Neural cell (in vitro differentiated cells): Measurements from ENCODE around the gene KIF20B. TPM values are rescaled to one million over a fixed set of nuclear protein-coding genes. Genes with fewer than 3 reads are reported as not detected.

Experiments
- H2AFZ ChIP-seq: fragments of 200-600, 300-800 bp; sonication (generic), shearing (Covaris generic); 2 replicates; pipeline ENCODE4 v1.6.0; 2014; ENCODE audit warnings: low read depth, mild to moderate bottlenecking, antibody characterized with exemption, low read length, moderate library complexity
- H3F3A ChIP-seq: fragments of 200-600 bp; shearing (Covaris generic); 2 replicates; pipeline ENCODE4 v1.6.1; 2016; ENCODE audit warnings: mild to moderate bottlenecking, moderate library complexity, mixed read lengths, antibody characterized with exemption, low read length; ENCODE audit not compliant: insufficient read depth, poor library complexity, severe bottlenecking
- H3K27ac ChIP-seq: fragments of 200-600, 300-800 bp; sonication (generic), shearing (Covaris generic); 2 replicates; pipeline ENCODE4 v1.5.1; 2014; ENCODE audit warnings: mild to moderate bottlenecking, low read length, moderate library complexity
- H3K27me3 ChIP-seq: fragments of 300-800, 200-600 bp; sonication (generic), shearing (Covaris generic); 2 replicates; pipeline ENCODE4 v1.6.0; 2014; ENCODE audit warnings: mild to moderate bottlenecking, low read depth, low read length, moderate library complexity; ENCODE audit not compliant: insufficient read depth
- H3K36me3 ChIP-seq: fragments of 300-800, 200-600 bp; sonication (generic), shearing (Covaris generic); 2 replicates; pipeline ENCODE4 v1.5.1; 2014; ENCODE audit warnings: mild to moderate bottlenecking, antibody characterized with exemption, low read length, moderate library complexity; ENCODE audit not compliant: insufficient read depth
- H3K4me2 ChIP-seq: fragments of 300-800, 200-600 bp; sonication (generic), shearing (Covaris generic); 2 replicates; pipeline ENCODE4 v1.6.0; 2014; ENCODE audit warnings: mild to moderate bottlenecking, low read length
- H3K4me3 ChIP-seq: fragments of 300-800, 200-600 bp; sonication (generic), shearing (Covaris generic); 2 replicates; pipeline ENCODE4 v1.5.1; 2014; ENCODE audit warnings: mild to moderate bottlenecking, low read length, moderate library complexity
- H3K79me2 ChIP-seq: fragments of 200-600 bp; shearing (Covaris generic); replicated peaks from 2 replicates; pipeline ENCODE4 v1.6.0; 2014; ENCODE audit warnings: mild to moderate bottlenecking, low read length, moderate library complexity; ENCODE audit not compliant: insufficient read depth
- H3K9ac ChIP-seq: fragments of 300-800, 200-600 bp; sonication (generic), shearing (Covaris generic); 2 replicates; pipeline ENCODE4 v1.6.1; 2016; ENCODE audit warnings: mild to moderate bottlenecking, low read length, mixed read lengths
- H3K9me2 ChIP-seq: fragments of 200-600 bp; shearing (Covaris generic); 2 replicates; pipeline ENCODE4 v1.6.1; 2016; ENCODE audit warnings: mild to moderate bottlenecking, low read length, mixed read lengths; ENCODE audit not compliant: insufficient read depth
- H3K9me3 ChIP-seq: fragments of 200-600, 300-800 bp; sonication (generic), shearing (Covaris generic); 2 replicates; pipeline ENCODE4 v1.6.1; 2016; ENCODE audit warnings: mild to moderate bottlenecking, mixed run types, low read length, moderate library complexity, mixed read lengths
- H4K20me1 ChIP-seq: fragments of 200-600 bp; shearing (Covaris generic); 2 replicates; pipeline ENCODE4 v1.6.1; 2016; ENCODE audit warnings: mild to moderate bottlenecking, mixed run types; ENCODE audit not compliant: insufficient read depth
- CTCF ChIP-seq: fragments of 450-650 bp; IDR thresholded peaks from 2 replicates; pipeline ENCODE4 v1.5.1; 2014; ENCODE audit warnings: antibody characterized with exemption, mild to moderate bottlenecking, moderate library complexity; ENCODE audit not compliant: poor library complexity, severe bottlenecking
- EP300 ChIP-seq: fragments of 450-650 bp; conservative IDR thresholded peaks from 2 replicates; pipeline ENCODE4 v1.6.1; 2014; ENCODE audit warnings: antibody characterized with exemption, mild to moderate bottlenecking, moderate library complexity; ENCODE audit not compliant: poor library complexity, severe bottlenecking
- EZH2 ChIP-seq: fragments of 200-600, 300-800 bp; shearing (Covaris generic), sonication (generic); IDR thresholded peaks from 2 replicates; pipeline ENCODE4 v1.6.1; 2014; ENCODE audit warnings: antibody characterized with exemption, low read length, borderline replicate concordance, mild to moderate bottlenecking; ENCODE audit not compliant: insufficient read depth, poor library complexity, severe bottlenecking
- MXI1 ChIP-seq: fragments of 450-650 bp; conservative IDR thresholded peaks from 2 replicates; pipeline ENCODE4 v1.6.1; 2014; ENCODE audit warnings: antibody characterized with exemption, mild to moderate bottlenecking; ENCODE audit not compliant: poor library complexity, severe bottlenecking
- POLR2AphosphoS5 ChIP-seq: IDR thresholded peaks from 2 replicates; pipeline ENCODE4 v1.6.1; 2012
- RAD21 ChIP-seq: fragments of 450-650 bp; conservative IDR thresholded peaks from 2 replicates; pipeline ENCODE4 v1.6.1; 2014; ENCODE audit warnings: antibody characterized with exemption, mild to moderate bottlenecking, moderate library complexity
- REST ChIP-seq: IDR thresholded peaks from 2 replicates; pipeline ENCODE4 v1.6.1; 2012; ENCODE audit warnings: borderline replicate concordance
- SMC3 ChIP-seq: fragments of 450-650 bp; conservative IDR thresholded peaks from 2 replicates; pipeline ENCODE4 v1.6.1; 2014; ENCODE audit warnings: antibody characterized with exemption, mild to moderate bottlenecking, moderate library complexity; ENCODE audit not compliant: poor library complexity
- TAF1 ChIP-seq: IDR thresholded peaks from 2 replicates; pipeline ENCODE4 v1.6.1; 2012; ENCODE audit warnings: low read depth
- polyA plus RNA-seq: library from polyadenylated mRNA; depleted of rRNA; stranded (reverse); fragments of >200 nt; gene quantifications from 2 replicates; pipeline ENCODE4 v1.2.3, GENCODE V29; 2014

The KIF20B gene
- polyA plus RNA-seq, 1 donor from 2014 or later = 3.9 TPM

- Histone ChIP-seq H3K9ac (no peak overlapping the region), H3K36me3 (no peaks in the 10 kb centered on the region)
These were observed 81.1 kb downstream of the KIF20B start for GRCh38 chr10:89782470-89782869.

GRCh38 chr10:89783406-89783805 is 82.0 kb downstream of the KIF20B start:
- H3K9me3 ChIP-seq = no peaks in the 10 kb centered on the region
- no peak overlapping the region for H2AFZ ChIP-seq
- no peaks in the 10 kb centered on the region for H3F3A ChIP-seq
- H3K79me2 ChIP-seq = no peaks in the 10 kb centered on the region
- H3K27ac ChIP-seq = no peak overlapping the region
- no peak overlapping the region for H3K9ac ChIP-seq
- H3K27me3 ChIP-seq = no peaks in the 10 kb centered on the region
- H4K20me1 ChIP-seq = no peaks in the 10 kb centered on the region
- no peaks in the 10 kb centered on the region for H3K36me3 ChIP-seq
- H3K4me3 ChIP-seq = no peak overlapping the region
- H3K9me2 ChIP-seq = no peaks in the 10 kb centered on the region
- no peak overlapping the region for H3K4me2 ChIP-seq
- no peak for TF ChIP-seq REST
- TF ChIP-seq EZH2 = no peak
- TF ChIP-seq RAD21 = no peak
- TF ChIP-seq TAF1 = no peak
- TF ChIP-seq CTCF = no peak
- TF ChIP-seq MXI1 = no peak

More at GRCh38 chr10:89782470-89782869, 81.1 kb downstream of the KIF20B start:
- Histone ChIP-seq H3K27me3 (no peaks in the 10 kb centered on the region), H3K4me2 (no peak overlapping the region), H3K27ac (no peak overlapping the region), H3K4me3 (no peak overlapping the region), H3F3A (no peaks in the 10 kb centered on the region), H2AFZ (no peak overlapping the region), H3K9me3 (no peaks in the 10 kb centered on the region), H3K9me2 (no peaks in the 10 kb centered on the region), H3K79me2 (no peaks in the 10 kb centered on the region), H4K20me1 (no peaks in the 10 kb centered on the region)
- no peak for TF ChIP-seq EZH2
- no peak for TF ChIP-seq POLR2AphosphoS5
- no peak for TF ChIP-seq SMC3
- no peak for TF ChIP-seq MXI1
- no peak for TF ChIP-seq CTCF
- no peak for TF ChIP-seq EP300
- no peak for TF ChIP-seq RAD21
- TF ChIP-seq REST = no peak
- no peak for TF ChIP-seq TAF1
